H1 (cell line): ENCODE results near the gene SPHK1. TPM values are rescaled to one million over a fixed set of nuclear protein-coding genes. Genes with fewer than 3 reads are reported as not detected.

Experiments used
- CTCF ChIA-PET: fragments of 300-600 bp; sonication (Branson Sonifier 250); formaldehyde crosslinking; loops from one replicate; lab custom pipeline; 2021; ENCODE audit not compliant: partially characterized antibody; lab: Charles Lee
- POLR2A ChIA-PET: fragments of 300-600 bp; sonication (Branson Sonifier 250); formaldehyde crosslinking; loops from one replicate; lab custom pipeline; 2021; ENCODE audit warnings: inconsistent platforms; ENCODE audit not compliant: partially characterized antibody; lab: Charles Lee
- DNase-seq, 2 experiments: peaks; one replicate each; pipeline versions ENCODE4 v3.0.0 to v3.0.0-alpha.2; 2010 to 2022; ENCODE audit warnings: low spot score in 2 of 2, low read depth in 1 of 2, mixed read lengths in 1 of 2
- FAIRE-seq: peaks from 2 replicates; lab custom pipeline; 2011; peaks lifted over from hg19 to GRCh38; lab: Jason Lieb, UNC
- H2AFZ ChIP-seq: 2 replicates; pipeline ENCODE4 v1.8.1; 2012; ENCODE audit warnings: low read length, inconsistent platforms
- H2AK5ac ChIP-seq: 2 replicates; pipeline ENCODE4 v1.6.1; 2013; ENCODE audit warnings: low read depth, low read length
- H2BK120ac ChIP-seq: replicated peaks from 2 replicates; pipeline ENCODE3; 2013; ENCODE audit warnings: low read depth, low read length, inconsistent platforms
- H2BK12ac ChIP-seq: 2 replicates; pipeline ENCODE4 v1.6.1; 2013; ENCODE audit warnings: low read depth, low read length
- H2BK15ac ChIP-seq: 2 replicates; pipeline ENCODE4 v1.6.1; 2013; ENCODE audit warnings: low read length
- H2BK20ac ChIP-seq: 2 replicates; pipeline ENCODE4 v1.6.1; 2013; ENCODE audit warnings: low read length
- H2BK5ac ChIP-seq: 2 replicates; pipeline ENCODE4 v1.6.1; 2013; ENCODE audit warnings: low read depth, low read length
- H3K14ac ChIP-seq: 2 replicates; pipeline ENCODE4 v1.6.1; 2013; ENCODE audit warnings: inconsistent platforms; ENCODE audit not compliant: insufficient read length
- H3K18ac ChIP-seq: 2 replicates; pipeline ENCODE4 v1.6.1; 2013; ENCODE audit warnings: low read length; ENCODE audit errors: extremely low read depth
- H3K23ac ChIP-seq: 2 replicates; pipeline ENCODE4 v1.6.1; 2013; ENCODE audit warnings: inconsistent platforms; ENCODE audit not compliant: insufficient read length
- H3K23me2 ChIP-seq: 2 replicates; pipeline ENCODE4 v1.6.1; 2013; ENCODE audit warnings: low read depth, low read length
- H3K27ac ChIP-seq: 2 replicates; pipeline ENCODE4 v1.6.1; 2011; ENCODE audit warnings: low read depth, low read length, inconsistent platforms
- H3K27me3 ChIP-seq, 4 experiments: replicated peaks in 1 of 4; 1 replicate in 1 of 4; 2 replicates in 3 of 4; pipeline versions ENCODE4 v1.6.1 to v1.8.1; 2011 to 2013; ENCODE audit warnings: low read length in 3 of 4, mild to moderate bottlenecking in 3 of 4, inconsistent platforms in 2 of 4, mixed read lengths in 2 of 4, moderate library complexity in 1 of 4; ENCODE audit not compliant: control insufficient read depth in 3 of 4, insufficient read depth in 3 of 4; ENCODE audit errors: extremely low read depth in 1 of 4
- H3K36me3 ChIP-seq, 4 experiments: 2 replicates each; pipeline versions ENCODE4 v1.6.1 to v1.8.1; 2011 to 2013; ENCODE audit warnings: mild to moderate bottlenecking in 4 of 4, low read length in 3 of 4, moderate library complexity in 2 of 4, control low read depth in 1 of 4, inconsistent platforms in 1 of 4; ENCODE audit not compliant: insufficient read depth in 4 of 4, control insufficient read depth in 2 of 4
- H3K4ac ChIP-seq: replicated peaks from 2 replicates; pipeline ENCODE3; 2013; ENCODE audit warnings: low read length, low read depth, mixed read lengths, inconsistent platforms; ENCODE audit not compliant: insufficient read length
- H3K4me1 ChIP-seq, 4 experiments: replicated peaks in 1 of 4; 1 replicate in 1 of 4; 2 replicates in 3 of 4; pipeline versions ENCODE4 v1.6.1 to v1.8.1; 2011 to 2013; ENCODE audit warnings: low read length in 3 of 4, inconsistent platforms in 2 of 4, mixed read lengths in 1 of 4; ENCODE audit not compliant: insufficient read depth in 4 of 4, control insufficient read depth in 3 of 4
- H3K4me2 ChIP-seq, 2 experiments: 2 replicates each; pipeline versions ENCODE4 v1.6.1 to v1.8.1; 2011 to 2013; ENCODE audit warnings: low read depth in 2 of 2, low read length in 2 of 2, control low read depth in 1 of 2, inconsistent platforms in 1 of 2, mild to moderate bottlenecking in 1 of 2; ENCODE audit not compliant: insufficient read depth in 1 of 2
- H3K4me3 ChIP-seq, 4 experiments: fragments of 200-600, 300-600 bp in 1 of 4; sonication (generic), shearing (Covaris generic), sonication (Bioruptor Twin) in 1 of 4; 2 replicates each; pipeline versions ENCODE4 v1.5.1 to v1.8.1; 2011 to 2016; ENCODE audit warnings: low read length in 4 of 4, low read depth in 3 of 4, control low read depth in 2 of 4, inconsistent platforms in 2 of 4, mild to moderate bottlenecking in 2 of 4, mixed read lengths in 1 of 4, moderate library complexity in 1 of 4; ENCODE audit not compliant: insufficient read depth in 2 of 4; ENCODE audit errors: extremely low read depth in 1 of 4
- H3K56ac ChIP-seq: replicated peaks from 2 replicates; pipeline ENCODE3; 2013; ENCODE audit warnings: low read depth, mild to moderate bottlenecking, mixed read lengths, low read length, inconsistent platforms; ENCODE audit not compliant: insufficient read length
- H3K79me1 ChIP-seq: 2 replicates; pipeline ENCODE4 v1.6.1; 2013; ENCODE audit warnings: low read depth, low read length, control low read depth
- H3K79me2 ChIP-seq, 2 experiments: 2 replicates each; pipeline versions ENCODE4 v1.6.1 to v1.8.1; 2012 to 2013; ENCODE audit warnings: low read length in 2 of 2, mild to moderate bottlenecking in 2 of 2, inconsistent platforms in 1 of 2; ENCODE audit not compliant: insufficient read depth in 2 of 2, control insufficient read depth in 1 of 2
- H3K9ac ChIP-seq, 4 experiments: replicated peaks in 1 of 4; 1 replicate in 1 of 4; 2 replicates in 3 of 4; pipeline versions ENCODE4 v1.6.1 to v1.8.1; 2011 to 2013; ENCODE audit warnings: low read depth in 3 of 4, low read length in 3 of 4, control low read depth in 2 of 4, mild to moderate bottlenecking in 2 of 4, moderate library complexity in 2 of 4, inconsistent platforms in 1 of 4; ENCODE audit errors: extremely low read depth in 1 of 4
- H3K9me3 ChIP-seq, 2 experiments: 2 replicates each; pipeline versions ENCODE4 v1.6.1 to v1.8.1; 2012 to 2013; ENCODE audit warnings: mild to moderate bottlenecking in 2 of 2, moderate library complexity in 2 of 2, control low read depth in 1 of 2, inconsistent platforms in 1 of 2, low read depth in 1 of 2, low read length in 1 of 2, mixed read lengths in 1 of 2; ENCODE audit not compliant: insufficient read depth in 2 of 2
- H4K20me1 ChIP-seq, 2 experiments: replicated peaks in 1 of 2; 2 replicates each; pipeline versions ENCODE3 to v1.8.1; 2011 to 2013; ENCODE audit warnings: inconsistent platforms in 2 of 2, low read length in 2 of 2, mild to moderate bottlenecking in 1 of 2; ENCODE audit not compliant: insufficient read depth in 2 of 2, control insufficient read depth in 1 of 2
- H4K5ac ChIP-seq: 2 replicates; pipeline ENCODE4 v1.6.1; 2013; ENCODE audit warnings: low read length, low read depth, mixed read lengths, inconsistent platforms; ENCODE audit not compliant: insufficient read length
- H4K8ac ChIP-seq: 2 replicates; pipeline ENCODE4 v1.8.0; 2013; ENCODE audit warnings: mild to moderate bottlenecking, moderate library complexity, low read length, inconsistent platforms; ENCODE audit not compliant: insufficient read depth; ENCODE audit errors: extremely low read depth
- H4K91ac ChIP-seq: replicated peaks from 2 replicates; pipeline ENCODE3; 2013; ENCODE audit warnings: low read length, mixed read lengths, inconsistent platforms; ENCODE audit not compliant: insufficient read length
- BACH1 ChIP-seq: IDR thresholded peaks from 2 replicates; pipeline ENCODE4 v1.6.1; 2012; ENCODE audit warnings: low read length, improper control_type of control experiment
- BRCA1 ChIP-seq: IDR thresholded peaks from 2 replicates; pipeline ENCODE4 v1.6.1; 2012; ENCODE audit warnings: low read depth, low read length, improper control_type of control experiment
- KDM1A ChIP-seq: fragments of 200-600, 300-600 bp; sonication (generic); IDR thresholded peaks from 2 replicates; pipeline ENCODE4 v1.7.1; 2016; ENCODE audit warnings: mild to moderate bottlenecking, low read length, borderline replicate concordance
- KDM5A ChIP-seq: fragments of 200-600 bp; IDR thresholded peaks from 2 replicates; pipeline ENCODE4 v1.7.1; 2012; ENCODE audit warnings: mild to moderate bottlenecking, low read length, inconsistent platforms, mixed read lengths
- NANOG ChIP-seq: IDR thresholded peaks from 2 replicates; pipeline ENCODE4 v1.6.1; 2011; ENCODE audit warnings: low read length, low read depth, mild to moderate bottlenecking, inconsistent platforms; ENCODE audit not compliant: insufficient read depth, poor library complexity, severe bottlenecking
- POLR2AphosphoS5 ChIP-seq: IDR thresholded peaks from 2 replicates; pipeline ENCODE4 v1.6.1; 2011; ENCODE audit warnings: low read depth, low read length
- RFX5 ChIP-seq: IDR thresholded peaks from 2 replicates; pipeline ENCODE4 v1.6.1; 2011; ENCODE audit warnings: low read depth, low read length, improper control_type of control experiment, borderline replicate concordance
- SAP30 ChIP-seq: fragments of 300-600 bp; sonication (generic); IDR thresholded peaks from 2 replicates; pipeline ENCODE4 v1.7.1; 2012; ENCODE audit warnings: low read length, moderate library complexity, mild to moderate bottlenecking, inconsistent platforms; ENCODE audit not compliant: insufficient read depth, insufficient replicate concordance
- SIX5 ChIP-seq: IDR thresholded peaks from 2 replicates; pipeline ENCODE4 v1.6.1; 2011; ENCODE audit warnings: mild to moderate bottlenecking, low read depth, low read length
- WGBS, 2 experiments: shearing (Covaris generic) in 1 of 2; methylation state at CpG; one replicate each; pipeline versions ENCODE4 v1.1.6 to v1.1.7; 2013 to 2015; ENCODE audit warnings: low lambda C conversion rate in 2 of 2, mixed read lengths in 2 of 2, inconsistent platforms in 1 of 2, low coverage in 1 of 2, missing lambda C conversion rate in 1 of 2; ENCODE audit not compliant: insufficient replicate concordance in 2 of 2, insufficient coverage in 1 of 2, insufficient read length in 1 of 2; ENCODE audit errors: extremely low coverage in 1 of 2, missing lambda C conversion rate in 1 of 2; 5-methylcytosine and 5-hydroxymethylcytosine counted together
- polyA plus RNA-seq, 7 experiments: library from polyadenylated mRNA; depleted of rRNA in 3 of 7; stranded (reverse) in 5 of 7; unstranded in 2 of 7; fragments of >200 nt in 5 of 7; fragments of 200-250 nt in 2 of 7; gene quantifications; 1 replicate in 5 of 7; 2 replicates in 1 of 7; 4 replicates in 1 of 7; pipeline versions ENCODE4 v1.2.1 to v1.2.3, GENCODE V29; 2011 to 2013; ENCODE audit warnings: missing spikeins in 2 of 7, mixed read lengths in 2 of 7
- total RNA-seq: library from RNA; stranded (reverse); fragmentation: NEBNext Ultra II Directional; extraction: Animal tissue kit (Norgen Biotek cat#: 25700); gene quantifications from 2 replicates; pipeline ENCODE4 v1.2.1, GENCODE V29; 2021

SPHK1 gene
- total and polyA plus RNA-seq, 2 of the 8 experiments (the other 6 are each of a cell fraction or from before 2014, with no cell fraction given), result 2.4 TPM

DNA sequence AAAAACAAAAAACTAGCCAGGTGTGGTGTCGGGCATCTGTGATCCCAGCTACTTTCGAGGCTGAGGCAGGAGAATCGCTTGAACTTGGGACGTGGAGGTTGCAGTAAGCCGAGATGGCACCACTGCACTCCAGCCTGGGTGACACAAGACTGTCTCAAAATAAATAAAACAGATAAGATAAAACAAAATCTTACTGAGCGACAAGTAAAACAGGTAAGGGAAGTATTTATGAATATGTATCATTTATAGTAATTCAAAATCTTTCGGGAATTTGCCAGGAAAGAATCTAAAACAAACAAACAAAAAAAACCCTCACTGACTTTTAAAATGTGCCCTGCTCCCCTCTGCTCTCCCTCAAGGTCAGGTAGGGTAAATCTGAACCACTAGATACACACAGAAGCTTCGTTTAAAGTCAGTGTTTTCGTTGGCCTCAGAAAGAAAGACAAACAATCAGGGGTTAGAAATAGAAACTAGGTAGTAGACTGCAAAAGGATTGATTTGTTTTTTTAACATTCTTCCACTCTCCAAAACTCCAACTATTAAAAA is 32.8 kb upstream of the SPHK1 start:
- Histone ChIP-seq H3K4ac (no peak overlapping the region), H2BK12ac (no peak overlapping the region), H3K27ac (no peak overlapping the region), H3K27me3 (no peaks in the 10 kb centered on the region), H3K79me2 (peaks cover 0 to 10% of the 10 kb centered on the region in 2 experiments; a peak in 1 of 4 replicates), H4K5ac (no peak overlapping the region), H2AFZ (no peak overlapping the region), H3K14ac (no peak overlapping the region), H3K23ac (no peak overlapping the region), H4K91ac (no peak overlapping the region), H3K23me2 (peaks cover 9% of the 10 kb centered on the region; the same call in 1 of the 2 replicates), H3K4me2 (no peak overlapping the region), H3K4me1 (peaks cover 0 to 6% (median 0%) of the 10 kb centered on the region in 4 experiments; a peak in 3 of 7 replicates), H3K4me3 (no peak overlapping the region), H4K8ac (no peak overlapping the region), H2BK20ac (no peak overlapping the region), H2BK120ac (no peak overlapping the region), H3K9ac (no peak overlapping the region), H3K56ac (no peak overlapping the region), H2BK15ac (no peak overlapping the region), H3K9me3 (no peaks in the 10 kb centered on the region), H3K36me3 (peaks cover 0 to 7% (median 4%) of the 10 kb centered on the region in 4 experiments; a peak in 5 of 8 replicates), H2AK5ac (no peak overlapping the region), H3K18ac (no peak overlapping the region), H4K20me1 (peaks cover 0 to 4% of the 10 kb centered on the region in 2 experiments), H2BK5ac (no peak overlapping the region), H3K79me1 (peaks cover 4% of the 10 kb centered on the region; the same call in 1 of the 2 replicates)
- no peak for DNase-seq
- 88% methylated on average over 9 of the region's 9 CpGs; no CpG with 5 or more reads in 1 of the 2 experiments for WGBS, 2 experiments
- ChIA-PET CTCF (interaction anchor here (0.6 to 29.3 kb wide), 3 partner anchors 19 to 303 kb away, joined by 3 to 635 read pairs (median 5); partner anchors contain the start of gene SPHK1), POLR2A (interaction anchor here (1.6 to 1.8 kb wide), 2 partner anchors 14 to 20 kb away, joined by 4 to 6 read pairs; no protein-coding TSS in a partner anchor)
- FAIRE-seq, result no peak
- no peak for TF ChIP-seq KDM1A
- TF ChIP-seq BACH1, result no peak
- no peak for TF ChIP-seq KDM5A
- TF ChIP-seq POLR2AphosphoS5, result no peak
- TF ChIP-seq RFX5, result no peak
- no peak for TF ChIP-seq SIX5
- no peak for TF ChIP-seq SAP30
- TF ChIP-seq BRCA1, result no peak
- TF ChIP-seq NANOG, result no peak
